ENCODE data around the gene EIF3A. TPM values are rescaled to one million over a fixed set of nuclear protein-coding genes. Genes with fewer than 3 reads are reported as not detected.

Gene EIF3A
- total RNA-seq, 1 experiment from 2014 or later, result 214 TPM

- intact Hi-C loops (cut with micrococcal nuclease; ENCODE audit: unreplicated experiment) (loop anchor here (10.0 kb wide), 1 partner anchor 141 kb away; no protein-coding TSS in a partner anchor), in situ Hi-C loops (cut with HindIII; ENCODE audit: low pct_unique_long_range_greater_than_20kb, low sequenced_read_pairs) (loop anchor here (5.0 kb wide), 1 partner anchor 33 kb away; no protein-coding TSS in a partner anchor)
- no peaks in the 10 kb centered on the region for H3K27me3 ChIP-seq (ENCODE audit: control insufficient read depth, insufficient read depth, low read length)
- ChIA-PET POLR2A (interaction anchor here (0.6 kb wide), 1 partner anchor 8 kb away, joined by 5 read pairs; no protein-coding TSS in a partner anchor), CTCF (no interaction called here)
- DNase-seq (ENCODE audit: low read depth, low spot score) (no peak), ATAC-seq (peak; percentile 22; the same call in 1 of the 2 replicates)
- H3K36me3 ChIP-seq (ENCODE audit: control insufficient read depth, insufficient read depth, low read length), result no peaks in the 10 kb centered on the region
- H3K4me1 ChIP-seq (ENCODE audit: control insufficient read depth, insufficient read depth, low read length), result peaks cover 24% of the 10 kb centered on the region
- TF ChIP-seq, protein P1, sequence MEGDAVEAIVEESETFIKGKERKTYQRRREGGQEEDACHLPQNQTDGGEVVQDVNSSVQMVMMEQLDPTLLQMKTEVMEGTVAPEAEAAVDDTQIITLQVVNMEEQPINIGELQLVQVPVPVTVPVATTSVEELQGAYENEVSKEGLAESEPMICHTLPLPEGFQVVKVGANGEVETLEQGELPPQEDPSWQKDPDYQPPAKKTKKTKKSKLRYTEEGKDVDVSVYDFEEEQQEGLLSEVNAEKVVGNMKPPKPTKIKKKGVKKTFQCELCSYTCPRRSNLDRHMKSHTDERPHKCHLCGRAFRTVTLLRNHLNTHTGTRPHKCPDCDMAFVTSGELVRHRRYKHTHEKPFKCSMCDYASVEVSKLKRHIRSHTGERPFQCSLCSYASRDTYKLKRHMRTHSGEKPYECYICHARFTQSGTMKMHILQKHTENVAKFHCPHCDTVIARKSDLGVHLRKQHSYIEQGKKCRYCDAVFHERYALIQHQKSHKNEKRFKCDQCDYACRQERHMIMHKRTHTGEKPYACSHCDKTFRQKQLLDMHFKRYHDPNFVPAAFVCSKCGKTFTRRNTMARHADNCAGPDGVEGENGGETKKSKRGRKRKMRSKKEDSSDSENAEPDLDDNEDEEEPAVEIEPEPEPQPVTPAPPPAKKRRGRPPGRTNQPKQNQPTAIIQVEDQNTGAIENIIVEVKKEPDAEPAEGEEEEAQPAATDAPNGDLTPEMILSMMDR (IDR thresholded peaks at IDR 0.05), result no peak
- TF ChIP-seq, protein P2, sequence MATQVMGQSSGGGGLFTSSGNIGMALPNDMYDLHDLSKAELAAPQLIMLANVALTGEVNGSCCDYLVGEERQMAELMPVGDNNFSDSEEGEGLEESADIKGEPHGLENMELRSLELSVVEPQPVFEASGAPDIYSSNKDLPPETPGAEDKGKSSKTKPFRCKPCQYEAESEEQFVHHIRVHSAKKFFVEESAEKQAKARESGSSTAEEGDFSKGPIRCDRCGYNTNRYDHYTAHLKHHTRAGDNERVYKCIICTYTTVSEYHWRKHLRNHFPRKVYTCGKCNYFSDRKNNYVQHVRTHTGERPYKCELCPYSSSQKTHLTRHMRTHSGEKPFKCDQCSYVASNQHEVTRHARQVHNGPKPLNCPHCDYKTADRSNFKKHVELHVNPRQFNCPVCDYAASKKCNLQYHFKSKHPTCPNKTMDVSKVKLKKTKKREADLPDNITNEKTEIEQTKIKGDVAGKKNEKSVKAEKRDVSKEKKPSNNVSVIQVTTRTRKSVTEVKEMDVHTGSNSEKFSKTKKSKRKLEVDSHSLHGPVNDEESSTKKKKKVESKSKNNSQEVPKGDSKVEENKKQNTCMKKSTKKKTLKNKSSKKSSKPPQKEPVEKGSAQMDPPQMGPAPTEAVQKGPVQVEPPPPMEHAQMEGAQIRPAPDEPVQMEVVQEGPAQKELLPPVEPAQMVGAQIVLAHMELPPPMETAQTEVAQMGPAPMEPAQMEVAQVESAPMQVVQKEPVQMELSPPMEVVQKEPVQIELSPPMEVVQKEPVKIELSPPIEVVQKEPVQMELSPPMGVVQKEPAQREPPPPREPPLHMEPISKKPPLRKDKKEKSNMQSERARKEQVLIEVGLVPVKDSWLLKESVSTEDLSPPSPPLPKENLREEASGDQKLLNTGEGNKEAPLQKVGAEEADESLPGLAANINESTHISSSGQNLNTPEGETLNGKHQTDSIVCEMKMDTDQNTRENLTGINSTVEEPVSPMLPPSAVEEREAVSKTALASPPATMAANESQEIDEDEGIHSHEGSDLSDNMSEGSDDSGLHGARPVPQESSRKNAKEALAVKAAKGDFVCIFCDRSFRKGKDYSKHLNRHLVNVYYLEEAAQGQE (IDR thresholded peaks at IDR 0.05; ENCODE audit: insufficient read depth in 1 of 2, low read depth in 2 of 2, low read length in 1 of 2), result no peak
- TF ChIP-seq POLR2AphosphoS5 (IDR thresholded peaks at IDR 0.05; ENCODE audit: low read depth, low read length) (no peak), SIN3A (IDR thresholded peaks at IDR 0.05; ENCODE audit: borderline replicate concordance, insufficient read depth, low read depth, low read length) (no peak), TCF7L2 (IDR thresholded peaks at IDR 0.05; ENCODE audit: low read depth, low read length) (no peak)
- BruUV-seq (replicated peaks), result no TSS peak
- no peak overlapping the region for H3K4me3 ChIP-seq (ENCODE audit: low read depth in 2 of 2, low read length in 2 of 2)
- peak overlapping the region; percentile 67 for H3K27ac ChIP-seq (ENCODE audit: low read length)
- H3K9me3 ChIP-seq (ENCODE audit: control insufficient read depth, insufficient read depth, low read depth, low read length), result no peaks in the 10 kb centered on the region
Observed at GRCh38 chr10:119005362-119006043, 75.1 kb downstream of the EIF3A start.

- no TSS peak for BruUV-seq (replicated peaks)
- TF ChIP-seq, protein P1 (IDR thresholded peaks at IDR 0.05), result no peak
- TF ChIP-seq TCF7L2 (IDR thresholded peaks at IDR 0.05; ENCODE audit: low read depth, low read length) (no peak), POLR2AphosphoS5 (IDR thresholded peaks at IDR 0.05; ENCODE audit: low read depth, low read length) (no peak), SIN3A (IDR thresholded peaks at IDR 0.05; ENCODE audit: borderline replicate concordance, insufficient read depth, low read depth, low read length) (no peak)
- TF ChIP-seq, protein P2 (IDR thresholded peaks at IDR 0.05; ENCODE audit: insufficient read depth in 1 of 2, low read depth in 2 of 2, low read length in 1 of 2), result no peak
- no peak overlapping the region for H3K4me3 ChIP-seq (ENCODE audit: low read depth in 2 of 2, low read length in 2 of 2)
- ATAC-seq (no peak), DNase-seq (ENCODE audit: low read depth, low spot score) (no peak)
- H3K4me1 ChIP-seq (ENCODE audit: control insufficient read depth, insufficient read depth, low read length), result peaks cover 24% of the 10 kb centered on the region
- no peaks in the 10 kb centered on the region for H3K36me3 ChIP-seq (ENCODE audit: control insufficient read depth, insufficient read depth, low read length)
- intact Hi-C loops (cut with micrococcal nuclease; ENCODE audit: unreplicated experiment) (loop anchor here (10.0 kb wide), 1 partner anchor 139 kb away; no protein-coding TSS in a partner anchor), in situ Hi-C loops (cut with HindIII; ENCODE audit: low pct_unique_long_range_greater_than_20kb, low sequenced_read_pairs) (no loop called here)
- H3K27me3 ChIP-seq (ENCODE audit: control insufficient read depth, insufficient read depth, low read length), result no peaks in the 10 kb centered on the region
- no peaks in the 10 kb centered on the region for H3K9me3 ChIP-seq (ENCODE audit: control insufficient read depth, insufficient read depth, low read depth, low read length)
- POLR2A ChIA-PET, result no interaction called here
- peak overlapping the region; percentile 9; the same call in 1 of the 2 replicates for H3K27ac ChIP-seq (ENCODE audit: low read length)
- CTCF ChIA-PET, result no interaction called here
Observed at GRCh38 chr10:119003572-119004289, 76.9 kb downstream of the EIF3A start.
